Measurements from ENCODE around the gene EMID1.

DNA sequence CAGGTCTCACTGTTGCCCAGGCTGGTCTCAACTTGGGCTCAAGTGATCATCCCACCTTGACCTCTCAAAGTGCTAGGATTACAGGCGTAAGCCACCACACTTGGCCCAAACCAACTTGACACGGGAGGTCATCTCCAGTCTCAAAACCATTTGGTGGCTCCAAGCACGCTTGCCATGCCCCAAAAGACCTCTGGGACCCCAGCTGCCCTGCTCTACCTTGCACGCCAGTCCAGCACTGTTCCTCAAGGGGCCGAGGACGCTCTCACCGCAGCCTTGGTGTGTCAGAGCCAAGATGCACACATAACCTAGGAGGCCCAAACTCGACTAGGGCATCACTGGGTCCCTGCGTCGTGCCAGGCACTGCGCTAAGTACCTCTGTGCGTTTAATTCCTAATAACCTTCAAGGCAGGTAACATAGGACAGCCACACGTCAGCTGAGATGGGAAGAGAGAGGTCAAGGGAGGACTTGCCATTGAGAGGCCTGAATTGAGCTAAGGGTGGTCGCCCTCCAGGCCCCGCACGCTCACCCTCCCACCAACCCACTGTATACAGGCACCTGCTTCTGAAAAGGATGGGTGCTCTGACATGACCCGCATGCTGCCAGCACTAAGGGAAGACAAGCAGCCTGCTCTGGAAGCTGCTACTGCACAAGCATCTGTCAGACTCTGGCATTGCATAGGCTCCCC, 96.2 kb downstream of the EMID1 start:
- TF ChIP-seq CTCF (IDR thresholded peaks at IDR 0.05; ENCODE audit: borderline replicate concordance, extremely low read depth, low read length, poor library complexity, severe bottlenecking) (no peak), EZH2 (IDR thresholded peaks at IDR 0.05; ENCODE audit: borderline replicate concordance, low read depth, low read length, severe bottlenecking) (no peak)

Data from DND-41 (cell line).